Lower lobe of right lung (tissue), 2 donors: Measurements from ENCODE around the gene CENPA. TPM values are rescaled to one million over a fixed set of nuclear protein-coding genes. Genes with fewer than 3 reads are reported as not detected.
"Not testable (repeated sequence)": the region's sequence is repeated elsewhere in the genome, so short reads cannot be mapped to it uniquely, and the experiment has no call there.

Experiments used
- ATAC-seq, 2 donors: fragments of 200-7000 bp; cut with Tn5 transposase; one replicate each; pipeline ENCODE4 v1.9.1; 2020 to 2022; ENCODE audit warnings: mild to moderate bottlenecking in 2 of 2, moderate library complexity in 2 of 2
- DNase-seq: peaks from one replicate; pipeline ENCODE4 v3.0.0-alpha.2; 2020
- H3K27ac ChIP-seq: fragments of 200-600 bp; one replicate; pipeline ENCODE4 v1.8.0; 2022
- H3K27me3 ChIP-seq: fragments of 200-600 bp; one replicate; pipeline ENCODE4 v1.8.0; 2022; ENCODE audit warnings: low read depth
- H3K36me3 ChIP-seq: fragments of 200-600 bp; one replicate; pipeline ENCODE4 v1.8.0; 2022; ENCODE audit warnings: mild to moderate bottlenecking
- H3K4me1 ChIP-seq: fragments of 200-600 bp; one replicate; pipeline ENCODE4 v1.8.0; 2022
- H3K4me3 ChIP-seq: fragments of 200-600 bp; one replicate; pipeline ENCODE4 v1.8.0; 2022; ENCODE audit warnings: mild to moderate bottlenecking
- H3K9me3 ChIP-seq: fragments of 200-600 bp; one replicate; pipeline ENCODE4 v1.8.0; 2022
- CTCF ChIP-seq: fragments of 200-600 bp; IDR thresholded peaks from one replicate; pipeline ENCODE4 v1.8.0; 2022; ENCODE audit warnings: antibody characterized with exemption, mild to moderate bottlenecking
- intact Hi-C: fragments of 100-400 bp; cut with DNase I; formaldehyde crosslinking; loops from one replicate; pipeline ENCODE4 v1.11.0; 2022
- total RNA-seq: library from RNA; stranded (reverse); fragmentation: NEBNext Ultra II Directional; extraction: Animal tissue kit (Norgen Biotek cat#: 25700); gene quantifications from one replicate; pipeline ENCODE4 v1.2.1, GENCODE V29; 2021
- donor health status: DM: no; HTN: yes; CAD: no; lungs with severe emphysema.

CENPA gene
- total RNA-seq, 1 donor from 2014 or later = 1.7 TPM

- H3K9me3 ChIP-seq = peaks cover 3% of the 10 kb centered on the region
- H3K27ac ChIP-seq = peak overlapping the region; percentile 41
- peaks cover 2% of the 10 kb centered on the region for H3K36me3 ChIP-seq
- no peak for TF ChIP-seq CTCF
- peak overlapping the region; percentile 90 for H3K4me3 ChIP-seq
- H3K4me1 ChIP-seq = peaks cover 9% of the 10 kb centered on the region
- ATAC-seq = peak; percentile 26 to 39
- intact Hi-C loops = no loop called here
- H3K27me3 ChIP-seq = no peaks in the 10 kb centered on the region
- peak; percentile 59 for DNase-seq
These were observed 562 bp downstream of the CENPA start for GRCh38 chr2:26786207-26787028.

DNA sequence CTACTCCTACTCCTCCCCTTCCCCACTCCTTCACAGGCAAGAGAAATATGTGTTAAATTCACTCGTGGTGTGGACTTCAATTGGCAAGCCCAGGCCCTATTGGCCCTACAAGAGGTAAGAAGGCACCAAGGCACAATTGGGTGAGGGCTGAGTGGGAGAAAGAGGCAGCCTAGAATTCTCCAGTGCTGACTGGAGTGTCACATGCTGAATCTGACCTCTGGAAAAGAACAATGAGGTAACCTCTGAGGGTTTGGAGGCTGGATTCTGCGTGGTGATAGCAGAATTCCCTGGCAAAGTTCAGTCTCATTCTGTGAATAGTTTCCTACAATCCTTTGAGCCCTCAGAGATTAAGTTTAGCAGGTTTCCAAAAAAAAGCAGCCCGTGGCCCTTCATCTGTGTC is 6.9 kb downstream of the CENPA start:
- no peaks in the 10 kb centered on the region for H3K27me3 ChIP-seq
- H3K27ac ChIP-seq = no peak overlapping the region
- no peak for DNase-seq
- intact Hi-C loops = no loop called here
- H3K36me3 ChIP-seq = no peaks in the 10 kb centered on the region
- no peak for TF ChIP-seq CTCF
- no peak overlapping the region for H3K4me3 ChIP-seq
- no peaks in the 10 kb centered on the region for H3K4me1 ChIP-seq
- H3K9me3 ChIP-seq = peaks cover 3% of the 10 kb centered on the region
- ATAC-seq = no peak

GRCh38 chr2:26793518-26793917 is 7.7 kb downstream of the CENPA start:
- peaks cover 3% of the 10 kb centered on the region for H3K9me3 ChIP-seq
- H3K4me3 ChIP-seq = no peak overlapping the region
- ATAC-seq = no peak

GRCh38 chr2:26795135-26795534 is 9.3 kb downstream of the CENPA start:
- H3K9me3 ChIP-seq, H3K27me3 ChIP-seq, H3K36me3 ChIP-seq, ATAC-seq, H3K4me3 ChIP-seq, DNase-seq, H3K27ac ChIP-seq, intact Hi-C loops, H3K4me1 ChIP-seq: not testable (repeated sequence)

More at GRCh38 chr2:26793518-26793917, 7.7 kb downstream of the CENPA start:
- no peaks in the 10 kb centered on the region for H3K36me3 ChIP-seq
- no peak for TF ChIP-seq CTCF
- no peak for DNase-seq
- H3K27ac ChIP-seq = no peak overlapping the region
- intact Hi-C loops = no loop called here
- H3K4me1 ChIP-seq = no peaks in the 10 kb centered on the region
- no peaks in the 10 kb centered on the region for H3K27me3 ChIP-seq

GRCh38 chr2:26801328-26801727 is 15.5 kb downstream of the CENPA start:
- Histone ChIP-seq H3K4me3 (no peak overlapping the region), H3K27ac (no peak overlapping the region), H3K4me1 (no peaks in the 10 kb centered on the region), H3K36me3 (no peaks in the 10 kb centered on the region), H3K9me3 (no peaks in the 10 kb centered on the region), H3K27me3 (no peaks in the 10 kb centered on the region)
- intact Hi-C loops = no loop called here
- no peak for TF ChIP-seq CTCF
- no peak for DNase-seq
- ATAC-seq = no peak

DNA sequence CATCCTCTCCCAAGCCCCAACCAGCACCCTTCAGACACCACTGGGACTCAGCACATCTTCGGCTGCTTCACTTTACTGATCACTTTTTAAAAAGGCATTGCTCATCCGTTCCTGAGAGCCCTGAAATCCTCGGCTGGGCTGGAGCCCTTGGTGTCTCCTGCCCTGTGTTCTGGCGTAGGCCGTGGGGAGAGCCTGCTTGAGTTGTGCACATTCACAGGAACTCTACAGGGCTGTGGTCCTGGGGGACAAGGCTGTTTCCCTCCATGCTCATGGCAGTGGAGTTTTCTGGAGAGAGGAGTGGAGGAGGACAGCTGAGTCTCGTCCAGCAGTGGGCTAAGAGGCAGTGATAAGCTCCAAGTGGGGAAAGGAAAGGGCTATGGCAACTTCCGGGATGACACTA is 15.9 kb downstream of the CENPA start:
- intact Hi-C loops = no loop called here
- no peaks in the 10 kb centered on the region for H3K4me1 ChIP-seq
- H3K27me3 ChIP-seq = no peaks in the 10 kb centered on the region
- H3K9me3 ChIP-seq = no peaks in the 10 kb centered on the region
- H3K36me3 ChIP-seq = no peaks in the 10 kb centered on the region
- no peak overlapping the region for H3K27ac ChIP-seq
- H3K4me3 ChIP-seq = no peak overlapping the region
- TF ChIP-seq CTCF = no peak
- no peak for ATAC-seq
- DNase-seq = no peak
